Measurements from ENCODE around the gene QSOX2. TPM values are rescaled to one million over a fixed set of nuclear protein-coding genes. Genes with fewer than 3 reads are reported as not detected.
A peak's percentile ranks its signal among the peaks of the same experiment; 100 is the strongest.

QSOX2 gene
- total RNA-seq, 1 experiment from 2014 or later = 40.0 TPM

GRCh38 chr9:136208675-136209074 lies 36.9 kb downstream of the QSOX2 start:
- H3K9me3 ChIP-seq (ENCODE audit: control insufficient read depth, insufficient read depth, low read depth, low read length) = no peaks in the 10 kb centered on the region
- peaks cover 2% of the 10 kb centered on the region; the same call in 1 of the 2 replicates for H3K4me1 ChIP-seq (ENCODE audit: control insufficient read depth, insufficient read depth, low read length)
- no peak for ATAC-seq
- TF ChIP-seq POLR2AphosphoS5 (IDR thresholded peaks at IDR 0.05; ENCODE audit: low read depth, low read length) (no peak), SIN3A (IDR thresholded peaks at IDR 0.05; ENCODE audit: borderline replicate concordance, insufficient read depth, low read depth, low read length) (no peak)
- intact Hi-C loops (cut with micrococcal nuclease; ENCODE audit: unreplicated experiment) (no loop called here), in situ Hi-C loops (cut with HindIII; ENCODE audit: low pct_unique_long_range_greater_than_20kb, low sequenced_read_pairs) (no loop called here)
- H3K27me3 ChIP-seq (ENCODE audit: control insufficient read depth, insufficient read depth, low read length) = no peaks in the 10 kb centered on the region
- no peaks in the 10 kb centered on the region for H3K36me3 ChIP-seq (ENCODE audit: control insufficient read depth, insufficient read depth, low read length)
- DNase-seq (ENCODE audit: low read depth, low spot score) = no peak
- ChIA-PET POLR2A (no interaction called here), CTCF (no interaction called here)
- no peak overlapping the region for H3K27ac ChIP-seq (ENCODE audit: low read length)
- no peak overlapping the region for H3K4me3 ChIP-seq (ENCODE audit: low read depth in 2 of 2, low read length in 2 of 2)
- BruUV-seq (replicated peaks) = no TSS peak

DNA sequence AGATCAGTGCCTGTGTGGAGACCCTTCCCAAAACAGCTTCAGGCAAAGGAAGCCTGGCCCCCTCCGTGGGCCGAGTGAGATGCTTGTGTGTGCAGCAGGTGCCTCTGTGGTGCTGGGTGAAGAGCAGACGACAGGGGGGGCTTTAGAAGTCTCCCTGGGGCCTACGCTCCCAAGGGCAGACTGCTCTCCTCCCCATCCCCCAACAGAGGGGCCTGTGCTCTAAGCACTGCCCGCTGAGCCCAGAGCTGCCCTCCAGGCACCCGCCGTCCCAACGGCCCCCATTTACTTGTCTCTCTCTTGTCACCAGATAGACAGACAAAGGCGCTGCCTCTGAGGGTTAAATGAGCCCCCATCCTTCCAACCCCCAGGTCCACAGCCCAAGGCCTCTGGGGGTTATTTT lies 38.0 kb downstream of the QSOX2 start:
- Histone ChIP-seq H3K27me3 (ENCODE audit: control insufficient read depth, insufficient read depth, low read length) (no peaks in the 10 kb centered on the region), H3K36me3 (ENCODE audit: control insufficient read depth, insufficient read depth, low read length) (no peaks in the 10 kb centered on the region), H3K4me3 (ENCODE audit: low read depth in 2 of 2, low read length in 2 of 2) (no peak overlapping the region), H3K4me1 (ENCODE audit: control insufficient read depth, insufficient read depth, low read length) (peaks cover 2% of the 10 kb centered on the region; the same call in 1 of the 2 replicates), H3K27ac (ENCODE audit: low read length) (no peak overlapping the region), H3K9me3 (ENCODE audit: control insufficient read depth, insufficient read depth, low read depth, low read length) (no peaks in the 10 kb centered on the region)
- in situ Hi-C loops (cut with HindIII; ENCODE audit: low pct_unique_long_range_greater_than_20kb, low sequenced_read_pairs) (no loop called here), intact Hi-C loops (cut with micrococcal nuclease; ENCODE audit: unreplicated experiment) (no loop called here)
- DNase-seq (ENCODE audit: low read depth, low spot score) = no peak
- BruUV-seq (replicated peaks) = no TSS peak
- TF ChIP-seq POLR2AphosphoS5 (IDR thresholded peaks at IDR 0.05; ENCODE audit: low read depth, low read length) (no peak), TCF7L2 (IDR thresholded peaks at IDR 0.05; ENCODE audit: low read depth, low read length) (no peak), SIN3A (IDR thresholded peaks at IDR 0.05; ENCODE audit: borderline replicate concordance, insufficient read depth, low read depth, low read length) (no peak), REST (IDR thresholded peaks at IDR 0.05; ENCODE audit: insufficient read depth in 1 of 2, low read depth in 2 of 2, low read length in 1 of 2) (no peak)
- TF ChIP-seq, protein P1, sequence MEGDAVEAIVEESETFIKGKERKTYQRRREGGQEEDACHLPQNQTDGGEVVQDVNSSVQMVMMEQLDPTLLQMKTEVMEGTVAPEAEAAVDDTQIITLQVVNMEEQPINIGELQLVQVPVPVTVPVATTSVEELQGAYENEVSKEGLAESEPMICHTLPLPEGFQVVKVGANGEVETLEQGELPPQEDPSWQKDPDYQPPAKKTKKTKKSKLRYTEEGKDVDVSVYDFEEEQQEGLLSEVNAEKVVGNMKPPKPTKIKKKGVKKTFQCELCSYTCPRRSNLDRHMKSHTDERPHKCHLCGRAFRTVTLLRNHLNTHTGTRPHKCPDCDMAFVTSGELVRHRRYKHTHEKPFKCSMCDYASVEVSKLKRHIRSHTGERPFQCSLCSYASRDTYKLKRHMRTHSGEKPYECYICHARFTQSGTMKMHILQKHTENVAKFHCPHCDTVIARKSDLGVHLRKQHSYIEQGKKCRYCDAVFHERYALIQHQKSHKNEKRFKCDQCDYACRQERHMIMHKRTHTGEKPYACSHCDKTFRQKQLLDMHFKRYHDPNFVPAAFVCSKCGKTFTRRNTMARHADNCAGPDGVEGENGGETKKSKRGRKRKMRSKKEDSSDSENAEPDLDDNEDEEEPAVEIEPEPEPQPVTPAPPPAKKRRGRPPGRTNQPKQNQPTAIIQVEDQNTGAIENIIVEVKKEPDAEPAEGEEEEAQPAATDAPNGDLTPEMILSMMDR (IDR thresholded peaks at IDR 0.05) = no peak
- CTCF ChIA-PET = interaction anchor here (0.8 kb wide), 1 partner anchor 35 kb away, joined by 3 read pairs; no protein-coding TSS in a partner anchor
- no peak for ATAC-seq
- POLR2A ChIA-PET = no interaction called here

- no peaks in the 10 kb centered on the region for H3K27me3 ChIP-seq (ENCODE audit: control insufficient read depth, insufficient read depth, low read length)
- intact Hi-C loops (cut with micrococcal nuclease; ENCODE audit: unreplicated experiment) (no loop called here), in situ Hi-C loops (cut with HindIII; ENCODE audit: low pct_unique_long_range_greater_than_20kb, low sequenced_read_pairs) (no loop called here)
- POLR2A ChIA-PET = no interaction called here
- no peak for DNase-seq (ENCODE audit: low read depth, low spot score)
- TSS peak; percentile 89 for BruUV-seq (replicated peaks)
- H3K4me1 ChIP-seq (ENCODE audit: control insufficient read depth, insufficient read depth, low read length) = peaks cover 2% of the 10 kb centered on the region; the same call in 1 of the 2 replicates
- no peak overlapping the region for H3K27ac ChIP-seq (ENCODE audit: low read length)
- CTCF ChIA-PET = no interaction called here
- no peaks in the 10 kb centered on the region for H3K9me3 ChIP-seq (ENCODE audit: control insufficient read depth, insufficient read depth, low read depth, low read length)
- TF ChIP-seq, protein P1 (IDR thresholded peaks at IDR 0.05) = no peak
- TF ChIP-seq TCF7L2 (IDR thresholded peaks at IDR 0.05; ENCODE audit: low read depth, low read length) (no peak), SIN3A (IDR thresholded peaks at IDR 0.05; ENCODE audit: borderline replicate concordance, insufficient read depth, low read depth, low read length) (no peak), REST (IDR thresholded peaks at IDR 0.05; ENCODE audit: insufficient read depth in 1 of 2, low read depth in 2 of 2, low read length in 1 of 2) (no peak), POLR2AphosphoS5 (IDR thresholded peaks at IDR 0.05; ENCODE audit: low read depth, low read length) (no peak)
- H3K36me3 ChIP-seq (ENCODE audit: control insufficient read depth, insufficient read depth, low read length) = no peaks in the 10 kb centered on the region
- no peak for ATAC-seq
- H3K4me3 ChIP-seq (ENCODE audit: low read depth in 2 of 2, low read length in 2 of 2) = no peak overlapping the region
Measured at GRCh38 chr9:136206602-136207275, 38.9 kb downstream of the QSOX2 start.

Data from Panc1 (cell line).